ENCODE measurements around the gene MATCAP1. TPM values are rescaled to one million over a fixed set of nuclear protein-coding genes. Genes with fewer than 3 reads are reported as not detected.

Gene MATCAP1
- total and polyA plus RNA-seq, 2 of the 8 experiments (the other 6 are each of a cell fraction or from before 2014, with no cell fraction given) = 22.9 to 27.5 TPM

DNA sequence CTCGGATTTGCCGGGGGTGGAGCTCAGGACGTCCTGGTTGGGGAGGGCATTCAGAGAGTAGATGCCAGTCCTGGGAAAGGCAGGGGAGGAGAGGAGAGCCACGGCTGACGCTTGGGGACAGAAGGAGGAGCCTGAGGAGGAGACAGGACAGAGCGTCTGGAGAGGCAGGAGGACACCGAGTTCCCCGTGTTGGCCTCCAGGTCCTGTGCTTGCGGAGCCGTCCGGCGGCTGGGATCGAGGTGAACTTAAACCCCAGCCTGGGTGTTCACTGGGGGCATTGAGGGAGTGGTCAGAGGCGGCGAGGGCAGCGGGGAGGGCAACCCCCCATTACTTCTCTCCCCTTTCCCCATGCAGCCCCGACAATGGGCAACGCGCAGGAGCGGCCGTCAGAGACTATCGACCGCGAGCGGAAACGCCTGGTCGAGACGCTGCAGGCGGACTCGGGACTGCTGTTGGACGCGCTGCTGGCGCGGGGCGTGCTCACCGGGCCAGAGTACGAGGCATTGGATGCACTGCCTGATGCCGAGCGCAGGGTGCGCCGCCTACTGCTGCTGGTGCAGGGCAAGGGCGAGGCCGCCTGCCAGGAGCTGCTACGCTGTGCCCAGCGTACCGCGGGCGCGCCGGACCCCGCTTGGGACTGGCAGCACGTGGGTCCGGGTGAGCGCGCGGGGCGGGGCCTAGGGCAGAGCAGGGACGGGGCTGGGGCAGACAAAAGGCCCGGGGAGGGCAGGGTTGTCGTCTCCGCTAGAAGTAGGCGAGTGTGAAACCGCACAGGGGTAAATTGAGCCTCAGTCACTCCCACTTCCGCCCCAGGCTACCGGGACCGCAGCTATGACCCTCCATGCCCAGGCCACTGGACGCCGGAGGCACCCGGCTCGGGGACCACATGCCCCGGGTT is 9.7 kb downstream of the MATCAP1 start:
- no peak for FAIRE-seq
- TF ChIP-seq EZH2 (IDR thresholded peaks at IDR 0.05; ENCODE audit: low read depth, low read length, severe bottlenecking) (peak; percentile 80), KDM4A (IDR thresholded peaks at IDR 0.05; ENCODE audit: low read depth, low read length, severe bottlenecking) (peak; percentile 49), SUZ12 (IDR thresholded peaks at IDR 0.05; ENCODE audit: low read length) (peak; percentile 92), CTBP2 (IDR thresholded peaks at IDR 0.05; ENCODE audit: borderline replicate concordance, insufficient read depth, insufficient read length, low read length) (peak; percentile 12), POU5F1 (IDR thresholded peaks at IDR 0.05; ENCODE audit: low read depth, low read length) (no peak)
- TF ChIP-seq, protein P1, sequence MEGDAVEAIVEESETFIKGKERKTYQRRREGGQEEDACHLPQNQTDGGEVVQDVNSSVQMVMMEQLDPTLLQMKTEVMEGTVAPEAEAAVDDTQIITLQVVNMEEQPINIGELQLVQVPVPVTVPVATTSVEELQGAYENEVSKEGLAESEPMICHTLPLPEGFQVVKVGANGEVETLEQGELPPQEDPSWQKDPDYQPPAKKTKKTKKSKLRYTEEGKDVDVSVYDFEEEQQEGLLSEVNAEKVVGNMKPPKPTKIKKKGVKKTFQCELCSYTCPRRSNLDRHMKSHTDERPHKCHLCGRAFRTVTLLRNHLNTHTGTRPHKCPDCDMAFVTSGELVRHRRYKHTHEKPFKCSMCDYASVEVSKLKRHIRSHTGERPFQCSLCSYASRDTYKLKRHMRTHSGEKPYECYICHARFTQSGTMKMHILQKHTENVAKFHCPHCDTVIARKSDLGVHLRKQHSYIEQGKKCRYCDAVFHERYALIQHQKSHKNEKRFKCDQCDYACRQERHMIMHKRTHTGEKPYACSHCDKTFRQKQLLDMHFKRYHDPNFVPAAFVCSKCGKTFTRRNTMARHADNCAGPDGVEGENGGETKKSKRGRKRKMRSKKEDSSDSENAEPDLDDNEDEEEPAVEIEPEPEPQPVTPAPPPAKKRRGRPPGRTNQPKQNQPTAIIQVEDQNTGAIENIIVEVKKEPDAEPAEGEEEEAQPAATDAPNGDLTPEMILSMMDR (IDR thresholded peaks at IDR 0.05; ENCODE audit: control extremely low read depth in 1 of 3, insufficient read depth in 1 of 3, low read depth in 1 of 3, low read length in 3 of 3) = peak in 2 of 3 experiments; percentile 14 to 15; a peak in 2 of 4 replicates

More for the DNA sequence above, 9.7 kb downstream of the MATCAP1 start:
- Histone ChIP-seq H3K4ac (replicated peaks; ENCODE audit: insufficient read length, low read depth, low read length) (no peak overlapping the region), H2BK20ac (ENCODE audit: low read length) (no peak overlapping the region), H3K14ac (ENCODE audit: insufficient read length) (no peak overlapping the region), H3K23me2 (ENCODE audit: low read depth, low read length) (peaks cover 29% of the 10 kb centered on the region), H3K56ac (replicated peaks; ENCODE audit: insufficient read length, low read depth, low read length) (no peak overlapping the region), H3K79me1 (ENCODE audit: low read depth, low read length) (peaks cover 2% of the 10 kb centered on the region; the same call in 1 of the 2 replicates), H3K23ac (ENCODE audit: insufficient read length) (no peak overlapping the region), H4K91ac (replicated peaks; ENCODE audit: insufficient read length, low read length) (peak overlapping the region; percentile 47), H3K9me3 (ENCODE audit: insufficient read depth in 2 of 2, low read depth in 1 of 2, low read length in 1 of 2) (no peaks in the 10 kb centered on the region), H3K9ac (replicated peaks in 1 of 4; ENCODE audit: extremely low read depth in 1 of 4, low read depth in 3 of 4, low read length in 3 of 4) (no peak overlapping the region), H2BK15ac (ENCODE audit: low read length) (no peak overlapping the region; the same call in 1 of the 2 replicates), H3K4me2 (ENCODE audit: insufficient read depth in 1 of 2, low read depth in 2 of 2, low read length in 2 of 2) (peak overlapping the region; percentile 71 to 92), H3K27ac (ENCODE audit: low read depth, low read length) (no peak overlapping the region), H4K20me1 (replicated peaks in 1 of 2; ENCODE audit: control insufficient read depth in 1 of 2, insufficient read depth in 2 of 2, low read length in 2 of 2) (peaks cover 7 to 20% of the 10 kb centered on the region in 2 experiments), H3K18ac (ENCODE audit: extremely low read depth, low read length) (peak overlapping the region; percentile 24; the same call in 1 of the 2 replicates), H3K27me3 (replicated peaks in 1 of 4; ENCODE audit: control insufficient read depth in 3 of 4, extremely low read depth in 1 of 4, insufficient read depth in 3 of 4, low read length in 3 of 4) (peaks cover 50 to 90% (median 86%) of the 10 kb centered on the region in 4 experiments), H2BK120ac (replicated peaks; ENCODE audit: low read depth, low read length) (no peak overlapping the region), H2BK12ac (ENCODE audit: low read depth, low read length) (no peak overlapping the region; the same call in 1 of the 2 replicates), H2AK5ac (ENCODE audit: low read depth, low read length) (no peak overlapping the region), H2AFZ (ENCODE audit: low read length) (peak overlapping the region; percentile 73; the same call in 1 of the 2 replicates), H3K4me3 (ENCODE audit: extremely low read depth in 1 of 4, insufficient read depth in 2 of 4, low read depth in 3 of 4, low read length in 4 of 4) (peak overlapping the region; percentile 27 to 57 (median 34)), H3K36me3 (ENCODE audit: control insufficient read depth in 2 of 4, insufficient read depth in 4 of 4, low read length in 3 of 4) (no peaks in the 10 kb centered on the region), H3K79me2 (ENCODE audit: control insufficient read depth in 1 of 2, insufficient read depth in 2 of 2, low read length in 2 of 2) (no peaks in the 10 kb centered on the region), H3K4me1 (replicated peaks in 1 of 4; ENCODE audit: control insufficient read depth in 3 of 4, insufficient read depth in 4 of 4, low read length in 3 of 4) (peaks cover 0 to 40% (median 30%) of the 10 kb centered on the region in 4 experiments; a peak in 6 of 7 replicates), H4K5ac (ENCODE audit: insufficient read length, low read depth, low read length) (no peak overlapping the region), H4K8ac (ENCODE audit: extremely low read depth, insufficient read depth, low read length) (peak overlapping the region; percentile 75), H2BK5ac (ENCODE audit: low read depth, low read length) (0 out of 2 replicates have a peak overlapping the region, but pooled peaks have one; percentile 63)
- DNase-seq (ENCODE audit: low read depth in 1 of 2, low spot score in 2 of 2) = peak in 1 of 2 experiments; percentile 78
- 4% methylated on average over 61 of the region's 71 CpGs; no CpG with 5 or more reads in 1 of the 2 experiments for WGBS, 2 experiments (ENCODE audit: extremely low coverage in 1 of 2, insufficient coverage in 1 of 2, insufficient read length in 1 of 2, insufficient replicate concordance in 2 of 2, low coverage in 1 of 2, low lambda C conversion rate in 2 of 2, missing lambda C conversion rate in 1 of 2)
- ChIA-PET CTCF (ENCODE audit: partially characterized antibody) (interaction anchor here (0.7 to 19.3 kb wide), 12 partner anchors 8 to 249 kb away, joined by 3 to 291 read pairs (median 4); partner anchors contain the start of genes B3GNT9, EXOC3L1, FBXL8 and HSF4), POLR2A (ENCODE audit: partially characterized antibody) (interaction anchor here (1.0 to 7.3 kb wide), 8 partner anchors 9 to 25 kb away, joined by 3 to 59 read pairs (median 6); partner anchors contain the start of genes B3GNT9, EXOC3L1, FBXL8 and HSF4)
